GM18873 (cell line): Measurements from ENCODE around the gene PLCL2.

ENCODE experiments used
- ATAC-seq: cut with Tn5 transposase; IDR thresholded peaks from one replicate; pipeline ENCODE4 v1.9.1; 2021; ENCODE audit warnings: mild to moderate bottlenecking, moderate library complexity, moderate number of reproducible peaks; ENCODE audit not compliant: unreplicated experiment, low FRiP score

The PLCL2 gene

DNA sequence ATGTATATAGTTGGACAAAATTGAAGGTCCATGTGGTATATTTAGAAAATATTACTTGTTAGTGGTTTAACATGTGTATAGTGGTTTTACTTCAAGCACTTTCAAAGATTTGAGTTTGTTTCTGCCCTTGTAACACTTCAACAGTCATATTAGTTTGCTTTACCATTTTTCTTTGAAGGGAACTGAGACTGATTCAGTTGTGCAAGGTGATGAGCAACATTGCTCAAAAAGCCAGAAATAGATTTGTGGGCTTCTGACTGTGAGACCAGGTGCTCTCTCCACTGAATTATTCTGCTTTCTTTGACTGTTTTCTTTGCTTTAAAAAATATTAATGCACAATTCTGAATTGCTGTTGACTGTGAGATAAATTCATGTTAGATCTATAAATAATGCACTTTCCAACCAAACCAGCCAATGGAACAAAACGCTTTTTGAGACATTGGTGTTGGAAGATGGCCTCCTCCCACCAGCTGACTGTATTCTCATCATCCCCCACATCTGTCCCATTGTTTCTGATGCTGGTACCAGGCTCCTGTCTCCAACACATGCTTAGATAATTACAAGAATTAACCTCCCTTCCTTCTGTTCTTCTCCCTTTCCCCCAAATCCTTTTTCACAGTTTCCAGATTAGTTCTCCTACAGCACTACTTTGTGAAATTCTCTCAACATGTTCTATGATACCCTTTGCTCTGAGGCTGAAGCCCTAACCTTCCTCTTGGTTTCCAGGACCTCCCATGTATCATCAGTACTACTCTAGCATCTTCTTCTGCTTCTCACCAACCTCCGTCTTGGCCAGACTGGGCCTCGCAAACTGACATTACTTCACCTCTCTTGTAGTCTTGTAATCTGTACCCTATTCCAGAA is 27.9 kb downstream of the PLCL2 start:
- ATAC-seq: peak; percentile 97

DNA sequence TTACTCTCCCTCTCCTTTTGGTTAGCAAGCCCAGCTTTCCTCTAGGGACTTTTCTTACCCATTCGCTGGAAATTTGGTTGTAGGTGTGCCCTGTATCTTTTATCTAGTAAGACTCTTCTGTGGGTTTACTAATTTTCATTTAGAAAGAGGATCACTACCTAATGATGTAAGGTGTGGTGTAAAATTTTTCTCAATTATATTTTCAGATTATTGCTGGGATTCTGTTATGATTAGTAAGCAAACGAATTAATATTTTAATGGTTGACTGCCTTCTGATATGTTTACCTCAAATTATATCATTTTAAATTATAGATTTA is 28.5 kb downstream of the PLCL2 start:
- ATAC-seq: no peak

DNA sequence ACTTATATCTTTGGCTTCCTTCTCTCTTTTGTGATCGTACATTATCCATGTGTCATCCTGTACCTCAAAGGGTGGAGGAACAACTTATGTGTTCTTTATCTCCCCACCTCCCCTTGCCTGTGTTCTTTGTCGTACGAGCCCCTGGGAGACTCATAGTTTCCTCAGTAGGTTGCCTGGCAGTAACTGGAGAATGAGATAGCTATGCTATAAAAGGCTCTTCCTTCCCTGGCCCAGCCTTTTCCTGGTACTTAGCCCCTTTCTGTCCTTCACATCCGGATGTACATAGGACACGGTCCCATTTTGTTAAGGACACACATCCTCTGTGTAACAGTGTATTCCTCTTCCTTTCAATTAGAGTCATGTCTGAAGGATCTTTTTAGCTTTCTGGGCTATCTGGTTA is 32.1 kb downstream of the PLCL2 start:
- ATAC-seq: no peak

DNA sequence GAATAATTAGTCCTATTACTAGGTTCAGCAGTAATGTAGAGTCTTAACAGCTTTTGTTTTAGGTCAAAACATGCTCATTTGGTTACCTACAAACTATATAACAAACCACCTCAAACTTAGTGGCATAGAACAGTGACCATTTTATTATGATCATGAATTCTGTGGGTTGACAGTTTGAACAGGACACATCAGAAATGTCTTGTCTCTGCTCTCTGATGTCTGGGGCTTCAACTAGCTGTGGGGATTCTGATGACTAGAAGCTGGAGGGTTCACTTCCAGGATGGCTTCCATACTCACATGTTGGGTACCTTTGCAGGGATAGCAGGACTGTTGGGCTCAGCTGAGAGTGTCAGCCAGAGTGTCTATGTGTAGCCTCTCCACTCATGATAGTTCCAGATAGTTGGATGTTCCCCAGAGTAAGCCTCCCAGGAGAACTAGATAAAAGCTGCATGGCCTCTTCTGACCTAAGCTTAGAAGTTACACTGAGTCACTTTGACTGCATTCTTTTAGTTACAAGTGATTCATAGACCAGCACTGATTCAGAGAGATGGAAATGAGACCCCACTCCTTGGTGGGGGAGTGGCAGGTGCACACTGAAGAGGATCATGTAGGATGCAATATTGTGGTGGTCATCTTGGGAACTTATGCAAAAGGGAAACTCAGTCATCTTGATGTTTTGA is 32.6 kb downstream of the PLCL2 start:
- no peak for ATAC-seq

DNA sequence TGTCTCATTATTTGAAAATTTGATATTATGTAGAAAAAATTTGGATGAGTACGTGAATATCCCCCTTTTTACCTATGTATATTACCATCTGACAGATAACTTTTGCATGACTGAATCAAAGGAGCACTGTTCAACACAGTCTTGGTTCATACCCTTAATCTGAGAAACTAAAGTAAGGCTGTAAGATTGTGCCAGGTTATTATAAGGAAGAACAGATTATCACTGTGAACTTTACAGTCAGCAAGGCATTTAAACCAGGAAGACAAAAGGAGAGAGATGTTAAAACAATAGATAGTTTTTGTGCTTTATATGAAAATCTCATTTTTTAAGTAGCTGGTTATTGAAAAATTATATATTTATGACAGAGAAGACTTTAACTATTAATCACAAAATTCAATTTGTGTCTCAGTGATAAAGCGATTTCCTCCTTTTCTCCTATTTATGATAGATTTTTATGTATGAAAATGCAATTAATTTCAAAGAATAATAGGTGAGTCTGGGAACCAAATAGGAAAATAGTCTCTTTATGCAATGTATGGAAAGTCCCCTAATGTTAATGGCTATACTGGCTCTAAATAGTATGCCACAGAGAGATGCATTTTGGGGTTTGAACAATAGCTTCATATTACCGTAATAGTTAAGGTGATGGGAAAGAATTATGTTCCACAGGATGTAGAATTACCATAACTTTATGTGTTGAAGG is 33.4 kb downstream of the PLCL2 start:
- ATAC-seq: no peak

DNA sequence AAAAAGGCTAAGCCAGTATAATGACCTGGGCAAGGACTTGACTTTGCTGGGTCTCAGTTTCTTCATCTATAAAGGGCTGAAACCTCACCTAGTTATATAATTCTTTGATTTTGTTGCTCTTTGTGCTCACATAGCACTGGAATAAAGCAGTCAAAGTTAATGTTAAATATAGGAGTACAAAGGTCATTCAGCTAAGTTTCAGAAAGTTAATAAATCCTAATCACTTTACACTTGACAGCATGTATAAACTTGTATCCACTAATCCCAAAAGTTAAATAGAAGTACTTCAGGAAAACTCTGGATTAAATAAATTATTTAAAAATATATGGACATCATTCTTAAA is 33.9 kb downstream of the PLCL2 start:
- no peak for ATAC-seq

DNA sequence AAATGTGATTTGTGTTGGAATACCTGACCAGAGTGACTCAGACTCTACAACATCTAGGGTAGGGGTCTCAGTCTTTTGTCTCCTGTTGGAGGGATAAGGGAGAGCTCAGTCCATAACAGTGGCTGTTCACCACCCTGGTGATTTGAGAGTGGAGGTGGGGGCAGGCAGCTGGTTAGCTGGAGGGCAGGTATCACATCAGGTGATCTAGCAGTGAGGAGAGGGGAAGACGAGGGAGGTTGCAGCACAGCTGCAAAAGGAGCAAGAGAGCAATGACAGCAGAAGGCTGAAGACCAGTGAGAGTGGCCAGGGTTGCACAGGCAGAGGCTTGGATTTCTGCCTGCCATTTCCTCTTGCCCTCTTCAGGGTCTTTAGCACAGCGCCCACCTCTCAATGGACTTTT is 38.4 kb downstream of the PLCL2 start:
- ATAC-seq: no peak

DNA sequence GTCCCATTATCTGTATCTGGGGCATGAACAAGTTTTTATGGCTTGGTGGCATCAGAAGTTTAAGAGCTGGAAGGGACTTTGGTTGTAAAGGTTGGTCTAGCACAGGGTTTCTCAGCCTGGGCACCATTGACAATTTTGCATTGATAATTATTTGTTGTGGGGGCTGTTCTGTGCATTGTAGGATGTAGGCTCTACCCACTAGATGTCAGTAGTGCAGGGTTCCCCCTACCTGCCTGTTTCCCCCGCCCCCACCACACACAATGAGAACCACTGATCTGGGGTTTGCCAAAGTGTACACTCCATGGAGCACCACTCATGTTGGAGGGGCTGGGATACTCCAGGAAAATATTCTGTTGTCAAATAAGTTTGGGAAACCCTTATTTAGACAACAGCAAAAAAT is 42.7 kb downstream of the PLCL2 start:
- no peak for ATAC-seq

DNA sequence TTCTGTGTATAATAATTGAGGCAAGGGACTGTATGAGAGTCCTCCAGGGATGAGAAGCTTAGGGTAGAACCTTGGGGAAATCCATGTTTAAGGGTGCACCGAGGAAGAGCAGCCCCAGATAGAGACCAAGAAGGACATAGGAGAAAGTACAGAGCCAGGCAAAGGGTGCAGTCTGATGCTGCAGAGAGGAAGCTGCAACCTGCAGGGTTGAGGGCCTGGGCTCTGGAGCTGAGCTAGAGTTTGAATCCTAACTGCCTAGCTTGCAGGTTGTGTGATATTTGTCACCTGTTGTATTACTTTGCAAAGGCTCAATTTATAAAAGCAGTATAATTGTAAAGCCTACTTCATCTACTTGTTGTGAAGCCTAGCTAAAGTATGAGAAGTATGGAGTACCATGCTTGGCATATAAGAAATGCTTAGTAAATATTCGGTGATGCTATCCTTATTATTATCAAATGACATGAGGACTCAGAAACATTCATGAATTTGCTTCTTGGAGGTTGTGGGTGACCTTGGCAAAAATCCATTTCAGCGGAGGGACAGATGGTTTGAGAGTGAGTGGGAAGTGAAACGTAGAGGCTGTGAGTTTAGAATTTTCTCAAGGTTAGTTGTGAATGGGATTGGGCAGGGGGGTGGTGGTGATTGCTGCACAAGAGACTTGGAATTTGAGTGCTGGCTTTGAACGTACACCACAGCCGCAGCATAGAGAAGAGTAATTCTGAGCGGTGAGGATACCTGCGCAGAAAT is 43.8 kb downstream of the PLCL2 start:
- no peak for ATAC-seq

DNA sequence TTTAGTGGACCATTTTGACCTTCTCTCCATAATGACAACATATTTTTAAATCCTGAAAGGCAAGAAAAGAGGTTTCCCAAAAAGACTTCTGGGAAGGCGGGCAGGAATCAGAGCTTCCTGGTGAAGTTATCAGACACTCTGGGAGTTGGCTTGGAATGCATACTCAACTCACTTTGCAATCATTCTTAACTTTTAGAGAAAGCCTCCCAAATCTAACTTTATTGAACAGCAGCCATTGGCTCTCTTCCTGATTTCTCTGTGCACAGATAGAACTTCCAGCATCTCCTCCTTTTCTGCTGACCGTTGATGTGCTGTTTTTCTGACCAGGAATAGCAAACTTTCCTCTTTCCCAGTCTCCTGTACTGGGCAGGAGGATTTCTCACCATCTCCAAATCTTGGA is 44.6 kb downstream of the PLCL2 start:
- no peak for ATAC-seq

DNA sequence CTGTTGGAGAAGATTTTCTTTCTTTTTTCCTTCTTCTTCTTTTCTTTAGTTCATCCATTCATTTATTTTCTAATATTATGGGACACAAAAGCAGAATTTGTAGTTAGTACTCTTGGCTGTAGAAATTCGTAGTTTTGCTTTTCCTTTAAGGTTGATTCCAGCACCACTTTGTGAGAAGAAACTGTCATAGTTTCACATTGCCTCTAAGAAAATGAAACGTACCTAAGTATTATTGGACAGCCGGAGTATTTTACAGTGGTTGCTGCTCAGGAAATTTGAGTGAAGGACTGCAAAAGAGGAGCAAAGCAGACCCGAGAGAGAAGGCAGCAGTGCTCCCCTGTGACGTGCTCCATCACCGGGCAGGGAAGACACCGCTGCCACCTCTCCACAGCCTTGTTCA is 48.1 kb downstream of the PLCL2 start:
- no peak for ATAC-seq

DNA sequence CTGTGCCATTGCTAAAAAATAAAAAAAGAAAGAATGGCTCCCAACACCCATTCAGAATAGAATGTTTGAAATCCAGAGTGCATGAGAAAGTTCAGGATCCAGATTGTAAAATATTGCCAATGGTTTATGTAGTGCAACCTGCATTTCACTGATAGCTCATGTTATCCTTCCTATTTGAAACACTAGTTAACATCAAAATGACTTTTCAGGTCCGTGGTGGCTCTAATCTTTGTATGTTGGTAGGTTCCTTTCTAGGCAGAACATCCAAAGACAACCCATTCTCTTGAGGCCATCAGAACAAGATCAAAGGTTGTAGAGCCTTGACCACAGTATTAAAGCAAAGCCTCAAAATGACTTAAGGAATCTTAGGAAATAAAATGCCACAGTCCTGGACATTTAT is 51.0 kb downstream of the PLCL2 start:
- no peak for ATAC-seq

DNA sequence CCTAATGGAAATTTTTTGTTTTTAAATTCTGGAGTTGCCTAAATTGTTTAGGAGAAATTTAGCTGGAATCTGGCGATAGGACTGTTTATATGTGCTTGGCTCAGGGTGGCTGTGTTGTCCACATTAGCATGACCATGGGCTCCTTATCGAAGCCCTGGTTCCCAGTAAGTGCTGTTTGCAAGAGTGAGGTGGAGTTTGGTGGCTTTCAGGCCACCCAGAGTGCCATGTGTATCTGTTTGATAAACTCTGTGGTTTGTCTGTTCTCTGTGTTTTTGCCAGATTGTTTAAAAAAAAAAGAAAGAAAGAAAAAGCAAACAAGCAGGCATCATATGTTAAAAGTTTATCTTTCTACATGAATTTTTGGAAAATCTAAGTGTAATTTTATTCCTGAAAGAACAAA is 51.5 kb downstream of the PLCL2 start:
- ATAC-seq: no peak

DNA sequence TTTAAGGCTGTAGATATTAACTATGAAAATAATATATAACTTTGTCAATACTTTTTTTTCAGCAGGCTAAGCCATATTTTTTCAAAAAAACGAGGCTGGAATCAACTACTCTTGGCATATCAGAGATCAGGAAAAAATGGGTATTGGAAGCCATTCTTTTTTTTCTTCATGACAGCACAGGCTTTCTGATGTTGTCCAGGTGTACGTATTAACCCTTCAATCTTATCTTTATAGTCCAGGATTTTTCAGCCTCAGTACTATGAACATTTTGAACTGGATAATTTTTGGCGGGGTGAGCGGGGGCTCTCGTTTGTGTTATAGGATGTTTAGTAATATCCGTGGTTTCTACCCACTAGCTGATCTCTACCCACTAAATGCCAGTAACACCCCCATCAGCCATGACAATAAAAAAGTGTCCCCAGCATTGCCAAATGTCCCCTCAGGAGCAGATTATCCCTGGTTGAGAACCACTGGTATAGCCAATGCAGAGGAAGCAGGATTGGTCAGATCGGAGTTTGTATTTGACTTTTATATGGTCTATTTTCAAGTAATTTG is 52.0 kb downstream of the PLCL2 start:
- ATAC-seq: no peak

DNA sequence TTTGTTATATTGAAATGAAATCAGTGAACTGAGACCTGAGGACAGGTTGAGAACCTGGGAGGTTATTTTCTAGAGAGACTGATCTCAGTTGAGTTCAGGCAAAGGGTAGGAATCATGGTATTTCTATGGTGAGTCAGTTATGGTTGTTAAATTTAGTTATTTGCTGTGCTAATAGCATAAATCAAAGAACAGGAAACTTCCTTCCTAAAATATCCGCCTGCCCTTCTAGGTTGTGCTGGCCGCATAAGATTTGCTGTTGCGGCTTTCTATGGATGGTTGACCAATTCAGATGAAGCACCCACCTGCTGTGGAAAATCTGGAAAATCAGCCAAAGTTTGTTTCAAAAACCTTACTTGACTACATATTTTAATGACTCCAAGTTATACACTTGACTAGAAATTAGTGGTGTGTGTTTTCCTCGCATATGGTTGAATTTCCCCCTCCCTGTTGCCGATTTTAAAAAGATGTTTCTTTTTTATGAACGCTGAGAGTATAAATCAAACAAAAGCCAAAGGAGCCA is 52.6 kb downstream of the PLCL2 start:
- no peak for ATAC-seq

DNA sequence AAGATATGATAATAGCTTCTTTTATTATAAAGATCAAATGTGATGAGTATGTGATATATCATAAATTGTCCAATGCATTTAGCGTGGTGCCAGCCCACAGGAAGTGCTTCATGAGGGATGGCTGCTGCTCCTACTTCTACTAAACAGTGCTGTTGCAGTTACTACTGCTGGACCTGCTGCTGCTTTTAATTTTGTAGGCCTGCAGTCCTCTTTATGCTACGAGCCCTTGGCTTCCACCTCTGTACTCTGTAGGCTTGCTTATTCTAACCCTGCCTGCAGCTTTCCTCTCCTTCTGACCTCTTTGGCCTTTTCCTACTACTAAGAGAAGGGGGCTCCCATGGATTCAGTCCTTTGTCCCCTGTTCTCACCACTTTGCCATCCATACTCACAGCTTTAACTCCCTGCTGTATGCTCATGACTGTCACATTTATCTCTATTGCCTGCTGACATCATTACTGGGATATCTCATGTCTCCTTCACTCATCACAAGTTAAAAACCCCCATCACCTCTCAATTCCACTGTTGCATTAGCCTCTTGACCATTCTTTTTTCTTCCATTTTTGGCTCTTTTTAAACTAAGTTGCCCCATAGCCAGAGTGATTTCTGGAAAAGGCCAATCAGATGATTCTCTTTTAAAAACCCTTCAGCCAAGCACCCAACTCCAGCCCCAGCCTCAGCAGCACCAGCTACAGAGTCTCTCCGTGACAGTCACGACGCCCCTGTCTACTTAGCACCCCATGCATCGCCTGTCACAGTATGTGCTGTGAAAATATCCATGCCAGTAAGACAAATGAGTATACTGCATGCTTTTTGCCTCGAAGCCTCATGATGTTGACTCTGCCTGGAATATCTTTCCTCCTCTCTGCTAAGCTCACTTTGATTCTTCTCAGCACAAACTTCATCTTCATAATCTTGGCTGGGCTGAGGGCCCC is 56.3 kb downstream of the PLCL2 start:
- ATAC-seq: no peak

DNA sequence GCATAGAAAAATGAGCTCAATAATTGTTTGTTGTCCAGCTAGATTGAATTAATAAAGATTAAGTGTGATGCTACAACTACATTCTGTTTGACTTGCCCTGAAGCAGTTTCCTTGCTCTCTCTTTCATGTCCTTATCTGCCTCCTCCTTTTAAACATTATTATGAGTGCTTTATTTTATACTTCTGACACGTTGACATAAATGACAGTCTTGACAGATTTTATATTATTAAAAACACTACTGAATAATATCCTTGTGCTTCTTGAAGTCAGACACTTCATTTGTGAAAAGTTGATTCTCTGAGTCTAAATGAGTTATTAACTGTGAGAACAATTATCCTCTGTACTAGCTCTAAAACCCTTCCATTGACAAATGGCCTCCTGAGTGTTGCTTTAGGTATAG is 58.2 kb downstream of the PLCL2 start:
- ATAC-seq: no peak

DNA sequence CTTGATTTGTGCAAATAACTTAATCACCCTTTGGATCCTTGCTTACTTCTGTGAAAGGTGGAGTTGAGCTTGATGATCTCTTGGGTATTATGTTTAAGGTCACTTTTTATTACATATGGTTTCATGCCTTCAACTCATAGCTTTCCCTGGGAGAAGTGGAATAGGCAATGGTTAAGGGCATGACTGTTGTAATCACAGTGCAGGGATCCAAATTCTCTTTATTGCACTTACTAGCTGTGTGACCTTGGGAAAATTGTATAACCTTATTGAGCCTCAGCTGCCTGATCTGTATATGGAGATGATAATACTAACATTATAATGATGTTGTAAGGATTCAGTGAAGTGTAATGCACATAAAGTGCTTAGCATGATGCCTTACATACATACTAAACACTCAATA is 59.1 kb downstream of the PLCL2 start:
- no peak for ATAC-seq

DNA sequence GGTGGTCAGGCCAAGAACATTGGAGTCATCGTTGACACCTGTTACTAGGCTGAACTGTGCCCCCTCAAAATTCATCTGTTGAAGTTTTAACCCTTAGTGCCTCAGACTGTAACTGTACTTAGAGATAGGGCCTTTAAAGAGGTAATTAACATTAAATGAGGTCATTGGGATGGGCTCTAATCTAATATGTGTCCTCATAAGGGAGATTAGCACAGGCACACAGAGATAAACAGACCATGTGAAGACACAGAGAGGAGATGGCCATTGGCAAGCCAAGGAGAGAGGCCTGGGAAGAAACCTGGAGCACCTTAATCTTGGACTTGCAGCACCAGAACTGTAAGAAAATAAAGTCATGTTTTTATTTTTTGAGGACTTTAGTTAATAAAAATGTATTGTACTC is 59.6 kb downstream of the PLCL2 start:
- no peak for ATAC-seq

DNA sequence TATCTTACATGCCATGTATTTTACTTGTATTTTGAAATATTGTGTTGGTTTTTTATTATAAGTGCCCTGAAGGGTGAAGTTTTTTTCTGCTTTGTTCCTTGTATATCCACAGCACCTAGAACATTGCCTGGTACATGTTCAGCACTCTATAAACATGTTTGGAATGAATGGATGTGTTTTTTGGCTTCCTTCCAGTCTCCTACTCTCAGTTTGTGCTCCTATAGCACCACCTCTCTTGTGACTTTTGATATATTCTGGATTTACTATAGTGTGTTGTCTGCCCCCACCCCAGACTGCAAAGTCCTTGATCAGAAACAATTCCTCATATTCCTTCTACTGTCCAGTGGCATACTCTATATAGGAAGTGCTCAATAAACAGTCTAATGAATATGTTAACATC is 60.6 kb downstream of the PLCL2 start:
- no peak for ATAC-seq
